HG02588 (cell line): Measurements from ENCODE around the gene TMEM45B.
A peak's percentile ranks its signal among the peaks of the same experiment; 100 is the strongest.
"Not testable (repeated sequence)": the region's sequence is repeated elsewhere in the genome, so short reads cannot be mapped to it uniquely, and the experiment has no call there.

Experiments used
- ATAC-seq: cut with Tn5 transposase; IDR thresholded peaks from one replicate; pipeline ENCODE4 v1.9.1; 2021; ENCODE audit warnings: mild to moderate bottlenecking, moderate library complexity; ENCODE audit not compliant: unreplicated experiment

TMEM45B gene

GRCh38 chr11:129849447-129850130, 33.9 kb downstream of the TMEM45B start:
- ATAC-seq = no peak

- ATAC-seq = no peak
Measured at GRCh38 chr11:129852125-129852740, 36.6 kb downstream of the TMEM45B start.

GRCh38 chr11:129853518-129854231, 38.0 kb downstream of the TMEM45B start:
- no peak for ATAC-seq

DNA sequence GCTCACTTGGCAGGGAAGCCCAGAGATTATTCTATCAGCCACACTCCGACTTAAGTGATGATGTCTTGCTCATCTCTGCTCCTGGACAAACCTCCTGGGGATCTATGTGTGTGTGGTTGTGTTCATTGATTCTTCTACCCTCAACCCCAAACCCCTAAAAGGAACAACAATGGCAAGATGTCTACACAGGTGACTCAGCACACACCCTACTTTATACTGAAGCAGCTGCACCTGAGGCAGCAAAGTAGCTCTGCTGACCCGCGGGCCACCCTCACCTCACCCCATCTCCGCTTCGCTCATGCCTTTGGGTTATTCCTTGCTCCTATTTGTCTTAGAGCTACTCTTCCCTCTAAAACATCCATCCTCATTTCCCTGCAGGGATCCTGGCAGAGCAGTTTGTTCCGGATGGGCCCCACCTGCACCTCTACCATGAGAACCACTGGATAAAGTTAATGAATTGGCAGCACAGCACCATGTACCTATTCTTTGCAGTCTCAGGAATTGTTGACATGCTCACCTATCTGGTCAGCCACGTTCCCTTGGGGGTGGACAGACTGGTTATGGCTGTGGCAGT, 38.7 kb downstream of the TMEM45B start:
- ATAC-seq = no peak

GRCh38 chr11:129855086-129855485, 39.4 kb downstream of the TMEM45B start:
- no peak for ATAC-seq

GRCh38 chr11:129856036-129856435, 40.4 kb downstream of the TMEM45B start:
- no peak for ATAC-seq

GRCh38 chr11:129861702-129862522, 46.3 kb downstream of the TMEM45B start:
- no peak for ATAC-seq

GRCh38 chr11:129864811-129865210, 49.2 kb downstream of the TMEM45B start:
- no peak for ATAC-seq

DNA sequence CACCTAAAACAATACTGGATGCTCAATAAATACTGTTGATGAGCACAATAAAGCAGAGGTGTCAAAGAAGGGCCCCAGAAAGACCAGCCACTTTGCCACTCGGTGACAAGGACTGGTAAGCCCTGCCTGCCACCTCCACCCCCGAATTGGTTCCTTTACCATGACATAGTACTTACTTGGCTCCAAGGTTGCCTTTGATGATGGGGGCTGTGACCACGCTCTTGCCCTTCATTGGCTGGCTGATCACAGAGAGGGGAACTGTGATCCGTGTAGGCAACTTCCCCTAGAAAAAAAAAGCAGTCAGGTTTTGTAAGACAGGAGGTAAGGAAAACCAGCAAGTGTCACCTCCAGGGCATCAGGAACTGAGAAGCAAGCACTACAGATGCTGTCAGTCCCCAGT, 50.1 kb downstream of the TMEM45B start:
- no peak for ATAC-seq

DNA sequence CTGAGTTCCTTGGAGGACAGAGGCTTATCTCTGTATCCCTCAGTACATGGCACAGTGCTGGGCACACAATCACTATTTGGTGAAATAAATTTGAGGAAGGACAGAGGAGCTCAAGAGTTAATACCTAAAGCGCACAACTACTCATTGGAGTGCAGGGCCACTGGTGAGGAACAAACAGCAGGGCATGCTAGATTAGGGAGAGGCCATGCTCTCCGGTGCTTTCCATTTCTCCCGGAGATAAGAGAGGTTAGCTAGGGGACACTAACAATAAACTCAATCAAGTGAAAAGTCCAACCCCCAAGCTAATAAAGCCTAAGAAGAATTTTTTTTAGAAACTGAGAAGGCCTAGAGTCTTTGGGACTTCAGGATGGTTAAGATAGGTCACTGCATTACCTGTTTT, 50.7 kb downstream of the TMEM45B start:
- ATAC-seq = no peak

DNA sequence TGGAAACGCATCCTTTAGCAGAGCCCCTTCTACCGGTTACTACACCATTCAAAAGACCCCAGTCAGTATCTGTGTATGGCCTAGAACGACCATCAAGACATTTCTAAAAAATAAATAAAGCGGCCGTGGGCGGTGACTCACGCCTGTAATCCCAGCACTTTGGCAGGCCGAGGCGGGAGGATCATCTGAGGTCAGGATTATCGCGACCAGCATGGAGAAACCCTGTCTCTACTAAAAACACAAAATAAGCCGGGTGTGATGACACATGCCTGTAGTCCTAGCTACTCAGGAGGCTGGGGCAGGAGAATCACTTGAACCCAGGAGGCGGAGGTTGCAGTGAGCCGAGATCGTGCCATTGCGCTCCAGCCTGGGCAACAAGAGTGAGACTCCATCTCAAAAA, 53.0 kb downstream of the TMEM45B start:
- ATAC-seq = not testable (repeated sequence)

GRCh38 chr11:129871914-129872313, 56.3 kb downstream of the TMEM45B start:
- ATAC-seq = no peak

DNA sequence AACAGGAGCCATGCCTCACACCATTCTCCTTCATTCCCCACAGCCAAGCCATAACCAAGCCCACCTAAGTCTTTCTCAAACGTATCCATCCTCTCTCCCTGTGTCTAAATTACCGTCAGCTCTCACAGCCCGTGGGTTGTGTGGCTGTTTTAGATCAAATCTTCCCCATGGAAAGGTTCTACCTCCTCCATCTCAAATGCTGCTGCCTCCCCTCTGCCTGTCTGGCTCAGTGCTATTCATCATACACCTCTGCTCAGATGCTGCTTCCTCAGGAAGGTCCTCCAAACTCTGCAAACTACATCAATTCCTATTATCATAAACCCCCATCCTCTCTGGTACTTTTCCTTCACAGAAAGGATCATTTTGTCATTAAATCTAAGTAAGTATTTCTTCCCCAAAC, 64.7 kb downstream of the TMEM45B start:
- ATAC-seq = no peak

DNA sequence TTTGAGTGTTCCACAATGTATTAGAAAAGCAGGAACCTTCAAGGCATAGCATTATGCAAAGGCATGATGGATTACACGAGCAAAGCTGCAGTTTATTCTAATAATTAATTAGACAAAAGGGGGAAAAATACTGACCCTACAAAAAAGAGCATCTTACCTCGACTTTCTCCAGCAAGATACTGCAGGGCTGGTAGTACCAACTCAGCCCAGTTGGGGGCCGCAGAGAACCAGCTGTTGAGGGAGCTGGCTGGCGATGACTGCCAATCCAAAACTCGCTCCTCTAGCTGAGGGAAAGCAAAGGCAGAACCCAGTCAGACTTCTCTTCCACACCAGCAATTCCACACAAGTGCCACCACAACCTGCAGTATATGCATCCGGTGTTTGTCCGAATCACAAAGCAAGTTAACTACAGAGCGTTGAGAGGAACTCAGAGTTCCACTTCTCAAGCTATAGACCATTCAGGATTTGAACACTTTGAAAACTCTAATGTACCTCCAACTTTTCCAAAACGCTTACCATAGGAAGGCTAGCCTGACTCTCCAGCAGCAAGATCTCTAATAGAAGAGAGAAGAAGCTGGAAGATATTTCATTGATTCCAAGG, 66.0 kb downstream of the TMEM45B start:
- ATAC-seq = no peak

GRCh38 chr11:129884581-129884980, 68.9 kb downstream of the TMEM45B start:
- ATAC-seq = no peak

DNA sequence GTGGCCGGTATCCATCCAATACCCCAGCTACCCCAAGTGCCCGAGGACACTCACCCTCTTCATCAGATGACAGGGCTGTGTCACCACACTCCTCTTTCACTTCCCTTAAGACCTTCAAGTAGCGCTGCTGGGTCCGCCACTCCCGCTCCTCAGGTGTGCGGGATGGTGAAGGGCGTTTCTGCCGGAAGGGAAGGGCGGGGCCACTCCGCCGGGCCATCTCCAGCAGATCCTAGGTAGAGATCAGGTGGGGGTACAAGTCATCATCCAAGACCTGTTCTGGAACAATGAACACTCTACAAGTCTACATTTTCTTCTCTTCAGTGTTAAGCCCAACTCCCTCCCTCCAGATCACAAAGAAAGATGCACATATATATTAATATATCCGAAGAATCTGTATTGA, 69.7 kb downstream of the TMEM45B start:
- ATAC-seq = no peak

DNA sequence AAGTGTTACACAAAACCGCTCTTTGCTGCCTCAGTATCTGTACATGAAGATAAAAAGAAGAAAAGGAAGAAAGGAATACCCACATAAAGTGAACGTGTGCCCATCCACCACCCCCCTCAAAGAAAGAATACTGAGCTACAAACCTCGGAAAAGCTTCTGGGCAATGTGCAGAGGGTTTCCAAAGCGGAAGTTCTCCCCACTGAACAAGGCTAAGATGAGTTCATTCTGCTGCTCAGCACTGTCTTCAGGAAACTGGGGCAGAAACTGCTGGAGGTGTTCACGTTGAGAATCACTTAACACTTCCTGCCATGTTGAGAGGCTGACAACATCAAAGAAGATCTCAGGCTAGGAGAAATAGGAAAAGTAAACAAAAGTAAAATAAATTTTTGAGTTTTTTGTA, 72.8 kb downstream of the TMEM45B start:
- no peak for ATAC-seq

DNA sequence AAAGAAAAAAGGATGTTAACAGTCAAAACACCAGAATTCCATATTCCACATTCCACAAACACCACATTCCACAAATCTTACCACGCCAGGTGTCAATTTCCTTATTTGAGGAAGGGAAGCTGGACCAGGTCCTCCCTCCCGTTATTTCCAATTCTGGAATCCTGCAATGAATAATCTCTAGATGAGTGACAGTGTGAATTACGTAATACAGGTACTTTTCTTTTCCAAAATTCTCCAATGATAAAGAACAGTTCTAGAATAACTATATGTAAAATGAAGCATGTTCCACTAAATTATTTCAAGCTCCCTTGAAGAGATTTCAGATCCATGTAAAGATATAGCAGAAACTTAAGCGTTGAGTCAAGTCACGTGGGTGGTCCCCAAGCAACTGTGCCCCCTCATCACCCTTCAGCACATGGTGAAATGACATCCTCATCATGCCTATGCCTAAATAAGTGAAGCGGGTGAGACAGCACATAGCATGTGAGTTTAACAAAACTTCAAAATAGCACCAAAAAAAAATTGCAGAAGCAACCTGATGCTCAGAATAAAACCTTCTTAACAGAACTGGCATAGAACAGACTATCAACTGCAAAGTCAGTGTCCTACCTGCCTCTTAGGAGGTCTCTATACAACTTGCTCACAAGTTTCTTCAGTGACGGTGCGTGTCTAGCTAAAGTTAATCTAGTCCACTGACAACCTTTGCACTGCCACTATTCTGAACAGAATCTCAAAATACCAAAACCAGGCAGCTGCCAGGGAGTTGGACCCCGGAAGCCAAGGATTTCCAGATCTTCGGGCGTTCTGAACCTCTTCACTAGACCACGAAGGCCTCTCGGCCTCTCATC, 78.9 kb downstream of the TMEM45B start:
- ATAC-seq = peak; percentile 12

GRCh38 chr11:129895126-129896041, 79.7 kb downstream of the TMEM45B start, which contains the start of gene NFRKB:
NFRKB (minus strand) TSS chr11:129895578; CDS start chr11:129892849, 2,729 bp downstream.
- ATAC-seq = peak; percentile 96
